Stimulated activated memory B cell treated with anti-CD40 and anti-IgM and Interleukin-4, amounts not matched to agents 10 μg/mL and 1 μg/mL and 100 μg/mL, for 72 hours (primary cell): ENCODE results near the gene CSNK1A1.
"Not testable (repeated sequence)": the region's sequence is repeated elsewhere in the genome, so short reads cannot be mapped to it uniquely, and the experiment has no call there.

ENCODE experiments used
- ATAC-seq: fragments of 150-1000 bp; cut with Tn5 transposase; 2 replicates; pipeline ENCODE4 v1.10.0; 2021
- H3K27ac Mint-ChIP-seq: one replicate; pipeline ENCODE4 v1.8.0; 2022; ENCODE audit warnings: mild to moderate bottlenecking, mixed read lengths
- H3K27me3 Mint-ChIP-seq: one replicate; pipeline ENCODE4 v1.8.0; 2022; ENCODE audit warnings: mixed read lengths
- H3K36me3 Mint-ChIP-seq: one replicate; pipeline ENCODE4 v1.8.0; 2022; ENCODE audit warnings: mixed read lengths
- H3K4me1 Mint-ChIP-seq: one replicate; pipeline ENCODE4 v1.8.0; 2022; ENCODE audit warnings: mixed read lengths
- H3K4me3 Mint-ChIP-seq: one replicate; pipeline ENCODE4 v1.8.0; 2022; ENCODE audit warnings: mild to moderate bottlenecking, moderate library complexity, mixed read lengths
- H3K9me3 Mint-ChIP-seq: one replicate; pipeline ENCODE4 v1.8.0; 2022; ENCODE audit warnings: mixed read lengths

Gene CSNK1A1

GRCh38 chr5:149551227-149552037 is at the start of gene CSNK1A1:
CSNK1A1 (minus strand) TSS chr5:149551439; CDS start chr5:149550964, 475 bp downstream.
- Mint-ChIP-seq H3K9me3 (no peaks in the 10 kb centered on the region), H3K27me3 (no peaks in the 10 kb centered on the region), H3K36me3 (peaks cover 28% of the 10 kb centered on the region), H3K4me1 (peaks cover 27% of the 10 kb centered on the region), H3K27ac (peak within 1 kb of the TSS; percentile 100), H3K4me3 (peak within 1 kb of the TSS; percentile 99)
- ATAC-seq = peak; percentile 96

- H3K27ac Mint-ChIP-seq = peak overlapping the region; percentile 3
- H3K4me3 Mint-ChIP-seq = no peak overlapping the region
- H3K4me1 Mint-ChIP-seq = peaks cover 27% of the 10 kb centered on the region
- H3K36me3 Mint-ChIP-seq = no peaks in the 10 kb centered on the region
- H3K9me3 Mint-ChIP-seq = no peaks in the 10 kb centered on the region
- no peak for ATAC-seq
- no peaks in the 10 kb centered on the region for H3K27me3 Mint-ChIP-seq
Observed at GRCh38 chr5:149600932-149601331, 49.7 kb upstream of the CSNK1A1 start.

DNA sequence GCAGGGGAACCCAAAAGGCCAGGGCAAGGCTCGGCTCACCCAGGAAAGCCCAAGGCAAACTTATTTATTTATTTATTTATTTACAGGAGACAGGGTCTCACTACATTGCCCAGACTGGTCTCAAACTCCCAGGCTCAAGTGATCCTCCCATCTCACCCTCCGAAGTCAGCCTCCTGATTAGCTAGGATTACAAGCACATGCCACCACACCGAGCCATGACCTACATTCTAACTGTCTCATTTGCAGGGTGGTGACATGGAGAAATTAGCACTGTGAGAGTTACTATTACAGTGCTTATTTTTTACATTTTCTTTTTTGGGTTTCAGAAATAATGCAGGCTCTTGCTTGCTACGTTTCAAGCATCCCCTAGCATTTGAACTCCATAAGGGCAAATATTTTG is 48.1 kb upstream of the CSNK1A1 start:
- no peaks in the 10 kb centered on the region for H3K36me3 Mint-ChIP-seq
- H3K27me3 Mint-ChIP-seq = no peaks in the 10 kb centered on the region

GRCh38 chr5:149598966-149599365 is 47.7 kb upstream of the CSNK1A1 start:
- no peaks in the 10 kb centered on the region for H3K9me3 Mint-ChIP-seq
- no peaks in the 10 kb centered on the region for H3K27me3 Mint-ChIP-seq
- peaks cover 28% of the 10 kb centered on the region for H3K4me1 Mint-ChIP-seq
- ATAC-seq = no peak
- no peak overlapping the region for H3K4me3 Mint-ChIP-seq
- H3K27ac Mint-ChIP-seq = no peak overlapping the region
- H3K36me3 Mint-ChIP-seq = no peaks in the 10 kb centered on the region

More for the DNA sequence above, 48.1 kb upstream of the CSNK1A1 start:
- Mint-ChIP-seq H3K4me3 (no peak overlapping the region), H3K4me1 (peaks cover 28% of the 10 kb centered on the region), H3K27ac (no peak overlapping the region), H3K9me3 (no peaks in the 10 kb centered on the region)
- no peak for ATAC-seq

DNA sequence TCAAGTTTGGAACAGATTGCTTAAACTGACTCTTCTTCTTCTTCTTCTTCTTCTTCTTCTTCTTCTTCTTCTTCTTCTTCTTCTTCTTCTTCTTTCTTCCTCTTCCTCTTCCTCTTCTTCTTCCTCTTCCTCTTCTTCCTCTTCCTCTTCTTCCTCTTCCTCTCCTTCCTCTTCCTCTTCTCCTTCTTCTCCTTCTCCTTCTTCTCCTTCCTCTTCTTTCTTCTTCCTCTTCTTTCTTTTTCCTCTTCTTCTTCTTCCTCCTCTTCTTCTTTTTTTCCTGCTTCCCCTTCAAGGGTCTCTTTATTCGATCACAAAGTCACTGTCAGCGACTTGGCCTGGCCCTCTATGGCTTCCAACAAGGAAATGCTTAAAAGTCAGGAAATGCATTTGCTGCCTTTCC is 47.0 kb upstream of the CSNK1A1 start:
- H3K9me3 Mint-ChIP-seq, H3K27me3 Mint-ChIP-seq, H3K27ac Mint-ChIP-seq, H3K4me3 Mint-ChIP-seq, H3K36me3 Mint-ChIP-seq, ATAC-seq: not testable (repeated sequence)
- peaks cover 28% of the 10 kb centered on the region for H3K4me1 Mint-ChIP-seq

DNA sequence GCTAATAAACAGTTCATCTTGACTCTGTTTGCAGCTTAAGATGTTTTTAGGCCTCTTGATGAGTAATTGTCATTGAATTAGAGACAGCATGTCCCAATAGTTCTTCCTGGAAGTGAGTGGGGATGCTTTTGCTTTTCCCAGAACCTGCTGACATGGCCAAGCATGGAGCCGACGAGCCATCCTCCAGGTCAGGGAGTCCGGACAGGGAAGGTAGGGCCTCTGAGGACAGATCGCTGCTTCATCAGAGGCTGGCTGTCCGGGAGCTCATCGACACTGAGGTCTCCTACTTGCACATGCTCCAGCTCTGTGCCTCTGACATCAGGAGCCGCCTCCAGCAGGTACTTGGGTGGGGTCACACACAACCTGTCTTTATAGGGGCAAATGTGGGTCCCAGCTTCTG is 46.4 kb upstream of the CSNK1A1 start:
- no peak overlapping the region for H3K4me3 Mint-ChIP-seq
- no peaks in the 10 kb centered on the region for H3K36me3 Mint-ChIP-seq
- ATAC-seq = no peak
- no peaks in the 10 kb centered on the region for H3K27me3 Mint-ChIP-seq
- H3K4me1 Mint-ChIP-seq = peaks cover 28% of the 10 kb centered on the region
- H3K27ac Mint-ChIP-seq = no peak overlapping the region
- no peaks in the 10 kb centered on the region for H3K9me3 Mint-ChIP-seq

- ATAC-seq = no peak
- Mint-ChIP-seq H3K36me3 (no peaks in the 10 kb centered on the region), H3K4me1 (peaks cover 32% of the 10 kb centered on the region), H3K27ac (peak overlapping the region; percentile 13), H3K27me3 (no peaks in the 10 kb centered on the region), H3K9me3 (no peaks in the 10 kb centered on the region), H3K4me3 (no peak overlapping the region)
Observed at GRCh38 chr5:149596712-149597111, 45.5 kb upstream of the CSNK1A1 start.

DNA sequence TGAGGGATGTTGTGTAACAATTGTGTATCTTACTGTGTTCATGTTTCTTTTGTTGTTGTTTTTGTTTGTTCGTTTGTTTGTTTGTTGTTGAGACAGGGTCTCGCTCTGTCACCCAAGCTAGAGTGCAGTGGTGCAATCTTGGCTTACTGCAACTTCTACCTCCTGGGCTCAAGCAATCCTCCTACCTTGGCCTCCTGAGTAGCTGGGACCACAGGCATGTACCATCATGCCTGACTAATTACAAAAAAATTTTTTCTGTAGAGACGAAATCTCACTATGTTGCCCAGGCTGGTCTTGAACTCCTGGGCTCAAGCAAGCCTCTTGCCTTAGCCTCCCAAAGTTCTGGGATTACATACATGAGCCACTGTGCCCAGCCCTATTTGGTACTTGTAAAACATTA is 43.9 kb upstream of the CSNK1A1 start:
- not testable (repeated sequence) for H3K4me3 Mint-ChIP-seq, H3K27ac Mint-ChIP-seq, H3K27me3 Mint-ChIP-seq, H3K36me3 Mint-ChIP-seq, H3K9me3 Mint-ChIP-seq, ATAC-seq
- H3K4me1 Mint-ChIP-seq = peaks cover 32% of the 10 kb centered on the region

- ATAC-seq = no peak
- H3K27ac Mint-ChIP-seq = no peak overlapping the region
- no peaks in the 10 kb centered on the region for H3K9me3 Mint-ChIP-seq
- no peaks in the 10 kb centered on the region for H3K27me3 Mint-ChIP-seq
- no peak overlapping the region for H3K4me3 Mint-ChIP-seq
- peaks cover 32% of the 10 kb centered on the region for H3K4me1 Mint-ChIP-seq
- H3K36me3 Mint-ChIP-seq = no peaks in the 10 kb centered on the region
Observed at GRCh38 chr5:149594206-149594895, 43.1 kb upstream of the CSNK1A1 start.

DNA sequence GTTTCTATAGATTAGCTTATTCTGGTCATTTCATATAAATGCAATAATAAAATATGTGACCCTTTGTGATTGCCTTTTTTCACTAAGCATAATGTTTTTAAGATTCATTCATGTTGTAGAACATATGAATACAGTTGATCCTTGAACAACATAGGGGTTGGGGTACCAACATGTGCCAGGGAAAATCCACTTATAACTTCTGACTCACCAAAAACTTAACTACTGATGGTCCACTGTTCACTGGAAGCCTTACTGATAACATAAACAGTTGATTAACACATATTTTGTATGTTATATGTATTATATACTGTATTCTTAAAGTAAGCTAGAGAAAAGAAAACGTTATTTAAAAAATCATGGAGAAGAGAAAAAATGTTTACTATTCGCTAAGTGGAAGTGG is 42.1 kb upstream of the CSNK1A1 start:
- no peak overlapping the region for H3K27ac Mint-ChIP-seq
- H3K4me1 Mint-ChIP-seq = peaks cover 29% of the 10 kb centered on the region
- H3K36me3 Mint-ChIP-seq = no peaks in the 10 kb centered on the region
- no peaks in the 10 kb centered on the region for H3K9me3 Mint-ChIP-seq
- no peaks in the 10 kb centered on the region for H3K27me3 Mint-ChIP-seq
- no peak overlapping the region for H3K4me3 Mint-ChIP-seq
- ATAC-seq = no peak

DNA sequence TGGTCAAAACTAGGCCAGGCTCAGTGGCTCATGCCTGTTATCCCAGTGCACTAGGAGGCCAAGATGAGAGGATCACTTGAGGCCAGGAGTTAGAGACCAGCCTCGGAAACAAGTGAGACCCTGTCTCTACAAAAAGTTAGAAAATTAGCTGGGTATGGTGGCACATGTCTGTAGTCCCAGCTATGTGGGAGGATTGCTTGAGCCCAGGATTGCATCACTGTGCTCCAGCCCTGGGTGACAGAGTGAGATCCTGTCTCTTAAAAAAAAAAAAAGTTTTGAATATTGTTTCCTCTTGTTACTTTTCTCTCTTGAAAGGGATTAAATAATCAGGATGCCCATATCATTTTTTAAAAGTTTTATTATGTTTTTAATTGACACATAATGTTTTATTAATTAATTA is 37.7 kb upstream of the CSNK1A1 start:
- Mint-ChIP-seq H3K4me3 (no peak overlapping the region), H3K27ac (no peak overlapping the region), H3K27me3 (no peaks in the 10 kb centered on the region), H3K4me1 (peaks cover 4% of the 10 kb centered on the region), H3K36me3 (no peaks in the 10 kb centered on the region), H3K9me3 (no peaks in the 10 kb centered on the region)
- no peak for ATAC-seq

DNA sequence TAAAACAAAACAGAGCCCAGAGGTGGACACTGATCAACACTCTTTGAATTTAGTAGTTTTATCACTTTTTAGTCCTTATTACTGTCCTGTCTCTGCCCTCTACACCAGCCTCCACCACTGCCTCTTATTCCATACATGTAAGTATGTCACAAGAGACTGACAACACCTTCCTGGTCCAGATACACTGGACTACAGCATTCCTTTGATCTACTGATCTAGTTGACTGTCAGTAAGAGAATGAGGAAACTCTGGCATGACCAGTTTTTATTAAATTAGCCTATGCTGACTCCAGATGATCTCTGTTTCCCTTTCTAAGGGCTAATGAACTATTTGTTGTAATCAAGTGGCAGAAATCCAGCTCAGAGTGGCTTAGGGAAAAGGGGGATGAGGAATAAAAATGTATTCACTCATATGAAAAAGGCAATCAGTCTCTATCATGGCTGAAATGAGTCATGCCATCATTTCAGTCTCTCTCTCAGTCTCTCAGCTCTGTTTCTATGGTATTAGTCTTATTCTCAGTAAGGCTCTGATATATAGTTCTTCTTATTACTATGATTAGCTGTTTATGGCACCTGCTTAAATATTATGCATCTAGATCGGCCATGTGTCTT is 35.6 kb upstream of the CSNK1A1 start:
- Mint-ChIP-seq H3K36me3 (no peaks in the 10 kb centered on the region), H3K9me3 (no peaks in the 10 kb centered on the region), H3K4me1 (no peaks in the 10 kb centered on the region), H3K4me3 (no peak overlapping the region), H3K27ac (no peak overlapping the region), H3K27me3 (no peaks in the 10 kb centered on the region)
- ATAC-seq = no peak

- H3K27ac Mint-ChIP-seq = no peak overlapping the region
- no peaks in the 10 kb centered on the region for H3K27me3 Mint-ChIP-seq
- H3K4me1 Mint-ChIP-seq = peaks cover 4% of the 10 kb centered on the region
- ATAC-seq = no peak
- no peak overlapping the region for H3K4me3 Mint-ChIP-seq
- no peaks in the 10 kb centered on the region for H3K36me3 Mint-ChIP-seq
- no peaks in the 10 kb centered on the region for H3K9me3 Mint-ChIP-seq
Observed at GRCh38 chr5:149585910-149586309, 34.7 kb upstream of the CSNK1A1 start.

- Mint-ChIP-seq H3K9me3 (no peaks in the 10 kb centered on the region), H3K27me3 (no peaks in the 10 kb centered on the region), H3K36me3 (no peaks in the 10 kb centered on the region), H3K4me3 (no peak overlapping the region), H3K27ac (no peak overlapping the region), H3K4me1 (peaks cover 6% of the 10 kb centered on the region)
- no peak for ATAC-seq
Observed at GRCh38 chr5:149584121-149584520, 32.9 kb upstream of the CSNK1A1 start.

GRCh38 chr5:149583394-149583793 is 32.2 kb upstream of the CSNK1A1 start:
- Mint-ChIP-seq H3K4me1 (peaks cover 6% of the 10 kb centered on the region), H3K27me3 (no peaks in the 10 kb centered on the region), H3K36me3 (no peaks in the 10 kb centered on the region), H3K9me3 (no peaks in the 10 kb centered on the region), H3K4me3 (no peak overlapping the region), H3K27ac (no peak overlapping the region)
- no peak for ATAC-seq
